NCI-H1694 (cell line): ENCODE results near the gene CERS5.

Experiments used
- DNase-seq: peaks from one replicate; lab custom pipeline; 2025; lab: John Stamatoyannopoulos, UW

Gene CERS5

DNA sequence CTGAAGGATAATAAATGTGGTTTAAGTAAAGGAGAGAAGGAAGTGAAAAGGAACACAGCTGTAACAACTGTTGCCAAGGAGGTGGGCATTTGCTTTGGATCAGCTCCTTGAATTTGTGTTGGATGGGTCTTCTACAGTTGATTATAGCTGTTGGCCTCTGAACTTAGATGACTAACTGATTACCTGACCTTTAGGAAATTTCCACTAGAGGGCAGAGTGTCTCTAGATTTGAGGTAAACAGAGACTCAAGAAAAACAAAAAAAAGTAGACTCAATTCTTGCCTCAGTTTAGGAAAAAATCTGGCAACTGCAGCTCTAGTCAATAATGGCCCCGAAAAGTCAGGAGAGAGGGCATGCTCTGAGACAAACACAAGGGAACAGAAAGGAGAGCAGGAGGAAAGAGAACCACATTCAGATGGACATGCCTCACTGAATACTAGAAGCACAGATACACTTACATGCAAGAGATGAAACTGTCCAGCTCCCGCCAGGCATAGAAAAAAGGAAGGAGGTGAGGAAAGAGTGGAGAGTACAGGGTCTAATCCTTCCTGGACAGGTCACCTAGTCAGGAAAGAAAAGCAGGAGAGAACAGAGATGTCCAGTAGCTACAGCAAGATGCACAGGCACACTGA is 34.5 kb downstream of the CERS5 start:
- no peak for DNase-seq

DNA sequence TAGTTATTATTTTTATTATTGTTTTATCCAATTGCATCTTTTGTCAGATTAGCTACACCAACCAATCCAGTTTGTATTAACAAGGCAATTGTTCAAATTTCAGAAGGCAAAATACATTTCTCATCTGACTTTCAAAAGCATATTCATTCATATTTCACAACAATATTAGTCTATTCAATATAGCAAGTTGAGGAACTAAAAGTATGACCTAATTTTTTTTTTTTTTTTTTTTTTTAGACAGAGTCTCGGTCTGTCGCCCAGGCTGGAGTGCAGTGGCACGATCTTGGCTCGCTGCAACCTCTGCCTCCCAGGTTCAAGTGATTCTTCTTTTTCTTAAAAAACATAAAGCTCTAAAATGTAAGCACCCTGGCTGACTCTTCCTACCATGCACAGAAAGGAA is 37.9 kb downstream of the CERS5 start:
- no peak for DNase-seq

DNA sequence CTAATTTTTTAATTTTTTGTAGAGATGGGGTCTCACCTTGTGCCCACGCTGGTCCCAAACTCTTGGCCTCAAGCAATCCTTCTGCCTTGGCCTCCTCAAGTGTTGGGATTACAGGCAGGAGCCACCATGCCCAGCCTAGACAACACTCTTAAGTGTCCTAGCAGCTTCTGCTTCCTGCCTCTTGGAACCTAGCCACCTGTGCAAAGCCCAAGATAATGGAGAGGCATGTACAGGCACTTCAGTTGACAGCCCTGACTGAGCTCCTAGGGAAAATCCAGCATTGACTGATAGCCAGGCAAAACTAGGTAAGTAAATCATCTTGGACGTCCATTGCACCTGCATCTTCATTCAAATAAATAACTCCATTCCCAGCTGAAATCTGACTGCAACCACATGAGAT is 39.6 kb downstream of the CERS5 start:
- no peak for DNase-seq

DNA sequence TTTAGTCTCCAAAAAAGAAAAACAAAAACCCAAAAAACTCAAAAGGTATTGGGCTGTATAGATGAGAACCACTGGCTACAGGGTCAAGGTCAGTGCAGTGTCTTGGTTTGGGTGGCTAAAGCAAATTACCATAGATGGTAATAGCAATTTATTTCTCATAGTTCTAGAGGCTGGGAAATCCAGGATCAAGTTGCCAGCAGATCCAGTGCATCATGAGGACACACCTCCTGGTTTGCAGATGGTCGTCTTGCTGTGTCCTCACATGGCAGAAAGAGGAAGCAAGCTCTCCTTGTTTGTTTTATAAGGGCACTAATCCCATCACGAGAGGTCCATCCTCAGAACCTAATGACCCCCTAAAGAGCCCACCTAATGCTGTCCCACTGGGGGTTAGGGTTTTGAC is 44.0 kb downstream of the CERS5 start:
- DNase-seq, result no peak

DNA sequence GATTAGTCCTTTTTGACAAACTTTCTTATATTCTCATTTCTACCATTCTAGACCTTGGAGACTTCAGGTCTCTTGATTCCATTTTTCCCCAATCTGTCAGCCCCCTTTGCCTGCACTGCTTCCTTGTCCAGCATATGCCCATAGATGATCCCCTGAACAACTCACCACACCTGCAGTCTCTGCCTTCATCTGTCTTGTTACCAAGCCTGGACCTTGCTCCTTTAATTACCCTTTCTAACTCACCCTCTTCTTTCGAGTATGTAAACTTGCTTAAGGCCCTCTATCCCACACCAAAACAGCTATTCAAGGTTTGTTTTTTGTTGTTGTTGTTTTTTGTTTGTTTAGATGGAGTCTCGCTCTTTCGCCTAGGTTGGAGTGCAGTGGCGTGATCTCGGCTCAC is 45.5 kb downstream of the CERS5 start:
- no peak for DNase-seq

DNA sequence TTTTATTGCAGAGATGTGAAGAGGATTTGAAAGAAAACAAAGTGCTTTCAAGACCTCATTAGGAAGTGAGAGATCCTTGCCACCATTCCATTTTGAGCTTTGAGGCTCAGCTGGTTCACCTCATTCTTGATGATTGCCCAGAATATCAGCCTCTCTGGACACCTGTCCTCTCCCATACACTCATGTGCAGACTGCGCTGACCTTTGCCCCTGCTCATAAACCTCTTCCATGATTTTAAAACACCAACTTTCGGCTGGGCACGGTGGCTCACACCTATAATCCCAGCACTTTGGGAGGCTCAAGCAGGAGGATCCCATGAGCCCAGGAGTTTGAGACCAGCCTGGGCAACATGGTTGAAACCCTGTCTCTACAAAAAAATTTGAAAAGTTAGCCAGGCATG is 46.2 kb downstream of the CERS5 start:
- no peak for DNase-seq

DNA sequence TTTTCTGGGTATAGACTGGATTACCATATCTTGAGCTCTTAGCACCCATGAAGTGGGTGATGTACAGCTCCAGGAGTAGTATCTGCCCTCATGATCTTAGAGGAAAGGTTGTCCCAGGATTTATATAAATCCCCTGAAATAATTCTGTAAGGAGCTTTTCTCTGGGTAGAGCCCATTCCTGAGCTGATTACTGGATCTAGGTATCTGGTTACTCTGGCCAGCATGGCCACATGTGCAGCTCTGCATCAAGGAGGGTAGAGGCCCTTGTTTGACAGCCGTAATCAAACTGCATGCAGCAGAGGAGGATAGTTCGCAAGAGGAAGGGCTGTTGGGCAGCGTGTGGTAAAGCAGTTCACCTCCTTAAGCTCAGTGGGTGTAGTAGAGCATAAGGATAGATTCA is 46.6 kb downstream of the CERS5 start:
- no peak for DNase-seq

DNA sequence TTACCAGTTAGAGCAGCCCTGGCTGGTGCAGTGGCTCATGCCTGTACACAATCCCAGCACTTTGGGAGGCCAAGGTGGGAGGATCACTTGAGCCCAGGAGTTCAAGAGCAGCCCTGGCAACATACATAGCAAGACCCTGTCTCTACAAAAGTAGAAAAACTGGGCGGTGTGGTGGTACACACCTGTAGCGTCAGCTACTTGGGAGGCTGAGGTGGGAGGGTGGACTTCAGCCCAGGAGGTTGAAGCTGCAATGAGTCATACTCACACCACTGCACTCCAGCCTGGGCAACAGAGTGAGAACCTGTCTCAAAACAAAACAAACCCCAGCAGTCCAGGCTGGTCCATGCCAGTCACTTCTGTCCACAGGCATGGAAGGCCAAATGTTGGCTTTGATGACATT is 47.8 kb downstream of the CERS5 start:
- no peak for DNase-seq

DNA sequence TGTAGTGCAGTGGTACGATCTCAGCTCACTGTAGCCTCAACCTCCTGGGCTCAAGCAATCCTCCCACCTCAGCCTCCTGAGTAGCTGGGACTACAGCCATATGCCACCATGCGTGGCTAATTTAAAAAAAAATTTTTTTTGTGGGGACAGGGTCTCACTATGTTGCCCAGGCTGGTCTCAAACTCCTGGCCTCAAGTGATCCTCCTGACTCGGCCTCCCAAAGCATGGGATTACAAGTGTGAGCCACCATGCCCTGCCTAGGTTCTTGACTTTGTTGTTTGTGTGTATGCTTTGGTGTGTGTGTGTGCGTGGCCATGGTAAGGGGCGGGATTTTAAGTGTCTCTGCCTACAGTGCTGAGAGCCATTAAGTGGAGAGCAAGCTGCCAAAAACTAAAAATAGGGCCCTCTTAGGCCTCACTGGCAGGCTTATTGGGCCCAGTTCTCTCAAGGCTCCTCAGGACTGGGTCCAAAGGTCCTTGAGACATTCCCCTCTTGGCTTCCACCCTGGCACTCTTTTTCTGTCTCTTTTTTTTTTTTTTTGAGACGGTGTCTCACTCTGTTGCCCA is 50.0 kb downstream of the CERS5 start:
- DNase-seq, result no peak

DNA sequence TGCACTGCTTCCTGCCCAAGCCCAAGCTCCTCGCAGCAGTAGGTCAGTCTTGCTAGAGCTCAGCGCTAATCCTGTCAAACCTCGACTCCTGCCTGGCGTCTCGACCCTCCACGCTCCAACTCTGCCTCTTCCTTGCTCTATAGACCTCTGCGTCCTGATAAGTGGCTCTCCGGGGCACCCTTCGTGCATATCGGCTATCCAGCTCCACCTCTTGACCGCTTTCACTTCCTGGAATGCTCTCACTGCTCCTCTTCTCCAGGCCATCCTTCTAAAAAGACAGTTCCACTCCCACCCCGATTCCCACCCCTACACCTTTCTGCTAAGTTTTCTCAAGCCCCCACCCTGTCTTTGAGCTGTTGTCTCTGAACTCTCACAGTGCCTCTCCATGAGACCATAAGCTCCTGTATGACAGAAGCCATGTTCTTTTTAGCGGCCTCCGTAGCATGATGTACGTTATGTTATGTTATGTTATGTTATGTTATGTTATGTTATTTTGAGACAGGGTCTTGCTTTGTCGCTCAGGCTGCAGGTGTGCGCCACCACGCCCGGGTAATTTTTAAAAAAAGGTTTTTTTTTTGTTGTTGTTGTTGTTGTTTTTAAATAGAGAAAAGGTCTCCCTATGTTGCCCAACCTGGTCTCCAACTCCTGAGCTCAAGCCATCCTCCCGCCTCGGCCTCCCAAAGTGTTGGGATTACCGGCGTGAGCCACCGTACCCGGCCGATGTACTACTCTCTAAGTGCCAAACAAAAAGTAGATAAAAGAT is 54.5 kb downstream of the CERS5 start:
- DNase-seq, result no peak

DNA sequence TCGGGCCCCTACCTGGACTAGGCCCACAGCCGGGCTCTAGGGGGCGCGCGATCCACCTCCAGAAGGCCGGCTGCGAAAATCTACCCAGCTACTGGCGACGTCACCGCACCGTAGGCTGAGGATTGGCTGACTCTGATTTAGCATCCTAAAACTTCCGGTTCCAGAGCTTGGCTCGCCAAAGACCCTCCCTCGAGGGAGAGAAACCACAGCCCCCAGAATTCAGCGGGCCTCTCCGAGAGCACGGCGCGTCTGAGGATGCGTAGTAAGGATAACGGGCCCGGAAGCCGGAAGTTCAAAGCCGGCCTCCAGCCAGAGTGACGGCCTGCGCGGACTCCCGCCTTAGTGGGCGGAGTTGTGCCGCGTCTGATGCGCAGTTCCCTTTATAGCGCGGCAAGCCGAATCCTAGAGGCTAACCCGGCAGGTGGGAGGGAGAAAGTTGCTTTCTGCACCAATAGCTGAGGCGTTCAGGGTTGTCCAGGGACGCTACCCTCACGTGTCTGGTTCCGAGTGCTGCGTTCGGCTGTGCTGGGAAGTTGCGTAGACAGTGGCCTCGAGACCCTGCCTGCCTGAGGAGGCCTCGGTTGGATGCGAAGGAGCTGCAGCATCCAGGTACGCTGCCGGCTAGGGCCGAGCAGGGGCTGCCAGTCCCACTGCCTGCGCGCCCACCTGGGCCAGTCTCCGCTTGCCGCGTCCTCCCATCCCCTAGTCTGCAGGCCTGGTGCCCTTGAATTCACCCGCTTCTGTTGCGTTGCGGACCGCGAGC is 55.3 kb downstream of the CERS5 start, which contains the start of gene COX14:
Gene COX14 (plus strand): TSS at position 544 of the 763 bp plus-strand sequence. CDS start 7,808 bp downstream, outside the sequence.
- peak; percentile 98 for DNase-seq

DNA sequence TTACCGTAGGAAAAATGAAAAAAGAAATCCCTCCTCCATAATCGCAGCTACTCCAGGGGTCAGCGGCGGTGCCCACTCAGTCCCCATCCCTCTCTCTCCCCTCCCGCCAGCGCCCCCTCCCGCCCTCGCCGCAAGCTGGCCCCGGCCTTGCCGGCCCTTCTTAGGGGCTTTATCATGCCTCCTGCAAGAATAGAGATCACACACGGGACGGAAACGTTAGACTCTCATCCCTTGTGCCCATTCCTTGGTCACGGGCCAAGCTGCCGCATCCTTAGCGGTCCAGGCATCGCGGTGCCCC is 55.8 kb downstream of the CERS5 start:
- no peak for DNase-seq

DNA sequence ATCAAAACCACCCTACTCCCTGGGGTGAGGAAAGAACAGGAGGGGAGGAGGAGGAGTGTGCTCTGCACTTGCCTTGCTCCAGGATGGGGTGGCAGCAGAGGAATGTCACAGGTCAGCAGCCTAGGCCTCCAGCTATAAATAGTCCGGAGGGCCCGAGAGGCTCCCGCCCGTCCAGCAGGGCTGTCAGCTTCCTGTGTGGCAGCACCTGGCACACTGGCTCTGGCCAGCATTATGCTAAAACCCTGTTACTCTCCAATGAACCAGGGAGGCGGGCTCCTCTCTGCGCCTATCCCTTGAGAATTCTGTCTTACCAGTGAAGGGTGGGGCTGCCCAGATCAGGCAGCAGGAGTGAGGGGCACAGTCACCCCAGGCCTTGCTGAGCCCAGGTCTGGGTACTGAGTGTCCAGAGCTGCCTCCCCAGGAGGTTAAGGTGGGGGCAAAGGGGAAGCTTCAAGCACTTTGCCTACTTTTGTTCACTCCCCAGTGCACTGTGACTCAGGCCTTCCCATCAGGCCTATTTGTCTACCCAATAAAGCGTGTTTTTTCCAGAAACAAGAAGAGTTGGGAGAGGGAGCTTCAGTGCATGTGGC is 56.3 kb downstream of the CERS5 start:
- no peak for DNase-seq

DNA sequence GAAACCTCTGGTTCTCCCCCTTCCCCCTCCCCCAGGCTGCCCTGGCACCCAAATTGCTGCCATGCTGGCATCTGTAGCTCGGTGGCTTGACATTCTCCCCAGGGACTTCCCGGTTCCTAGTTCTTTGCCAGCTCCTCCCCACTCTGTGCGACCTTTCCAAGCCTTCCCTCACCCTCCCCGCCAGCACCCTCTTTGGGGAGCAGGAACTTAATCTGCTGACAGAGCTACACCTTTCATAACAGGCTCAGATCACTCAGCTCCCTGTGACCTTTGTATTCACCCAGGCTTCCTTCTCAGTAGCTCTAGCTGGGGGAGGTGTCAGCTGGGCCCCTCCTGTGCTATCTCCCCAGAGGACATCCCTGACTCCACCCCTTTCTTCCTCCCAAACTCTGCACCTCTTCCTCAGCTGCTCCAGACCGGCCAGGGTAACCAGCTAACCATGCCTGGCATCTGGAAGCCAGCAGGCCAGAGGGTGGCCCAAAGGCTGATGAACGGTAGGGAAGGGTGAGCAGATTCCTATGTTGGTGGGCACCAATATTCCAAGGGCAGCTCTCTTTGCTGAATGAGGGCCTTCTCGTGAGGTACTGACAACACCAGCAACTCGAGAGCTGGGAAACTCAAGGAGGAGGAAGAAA is 56.9 kb downstream of the CERS5 start:
- no peak for DNase-seq

DNA sequence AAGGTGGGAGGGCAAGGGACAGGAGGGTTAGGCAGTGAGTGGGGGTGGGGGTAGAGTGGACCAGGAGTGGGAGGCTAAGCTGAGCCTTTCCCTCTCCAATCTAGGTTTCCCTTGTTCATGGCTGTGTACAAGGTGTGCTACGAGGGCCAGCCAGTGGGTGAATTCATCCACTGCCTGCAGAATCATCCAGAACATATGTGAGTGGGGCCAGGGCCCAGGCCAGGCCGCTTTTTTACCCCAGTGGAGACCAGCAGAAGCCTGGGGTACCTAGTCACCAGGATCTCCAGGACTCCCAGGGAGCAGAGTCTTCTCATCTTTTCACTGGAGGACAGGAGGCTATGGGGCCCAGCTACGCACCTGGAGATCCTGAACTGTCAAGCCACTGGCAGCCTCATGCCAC is 57.9 kb downstream of the CERS5 start:
- no peak for DNase-seq

DNA sequence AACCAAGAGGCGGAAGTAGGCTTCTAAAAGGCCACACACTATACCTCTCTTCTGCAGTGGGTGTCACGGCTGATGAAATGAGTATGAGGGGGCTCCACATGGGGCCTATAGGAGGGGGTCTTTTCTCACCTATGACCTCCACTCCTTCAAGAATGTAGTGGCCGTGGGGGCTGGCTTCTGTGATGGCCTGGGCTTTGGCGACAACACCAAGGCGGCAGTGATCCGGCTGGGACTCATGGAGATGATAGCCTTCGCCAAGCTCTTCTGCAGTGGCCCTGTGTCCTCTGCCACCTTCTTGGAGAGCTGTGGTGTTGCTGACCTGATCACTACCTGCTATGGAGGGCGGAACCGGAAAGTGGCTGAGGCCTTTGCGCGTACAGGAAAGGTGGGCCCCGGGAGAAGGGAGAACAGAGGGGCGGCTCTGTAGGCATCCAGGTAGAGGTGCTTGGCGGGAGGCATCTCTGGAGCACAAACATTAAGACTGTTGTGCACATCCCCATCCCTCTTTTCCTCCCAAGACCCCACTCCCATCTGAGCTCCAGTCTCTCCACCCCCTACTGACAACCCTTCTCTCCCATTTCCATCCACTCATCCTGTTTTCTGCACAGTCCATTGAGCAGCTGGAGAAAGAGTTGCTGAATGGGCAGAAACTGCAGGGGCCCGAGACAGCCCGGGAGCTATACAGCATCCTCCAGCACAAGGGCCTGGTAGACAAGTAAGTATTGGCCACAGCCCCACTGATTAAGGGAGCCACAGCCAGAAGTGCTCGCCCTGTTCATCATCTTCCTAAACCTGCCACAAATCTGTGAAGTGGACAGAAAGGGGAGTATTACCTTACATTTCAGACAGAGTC is 59.5 kb downstream of the CERS5 start:
- no peak for DNase-seq

DNA sequence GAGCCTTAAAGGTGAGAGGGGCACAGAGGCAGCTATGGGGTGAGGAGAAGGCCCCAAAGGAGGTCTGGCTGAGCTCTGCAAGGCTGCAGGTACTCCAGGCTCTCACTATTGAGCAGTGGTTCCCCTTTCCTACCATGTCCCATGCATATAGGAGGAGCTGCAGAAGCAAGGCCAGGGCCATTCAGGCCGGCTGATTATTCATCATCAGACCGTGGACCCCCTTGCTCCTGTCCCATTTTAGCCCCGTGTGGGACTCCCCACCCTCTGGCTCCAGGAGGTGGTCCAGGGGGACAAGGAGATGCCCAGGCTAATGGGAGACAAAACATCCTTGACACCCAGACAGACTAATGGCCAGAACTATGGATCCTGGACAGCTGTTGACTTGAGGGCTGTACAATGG is 60.3 kb downstream of the CERS5 start:
- DNase-seq, result no peak

DNA sequence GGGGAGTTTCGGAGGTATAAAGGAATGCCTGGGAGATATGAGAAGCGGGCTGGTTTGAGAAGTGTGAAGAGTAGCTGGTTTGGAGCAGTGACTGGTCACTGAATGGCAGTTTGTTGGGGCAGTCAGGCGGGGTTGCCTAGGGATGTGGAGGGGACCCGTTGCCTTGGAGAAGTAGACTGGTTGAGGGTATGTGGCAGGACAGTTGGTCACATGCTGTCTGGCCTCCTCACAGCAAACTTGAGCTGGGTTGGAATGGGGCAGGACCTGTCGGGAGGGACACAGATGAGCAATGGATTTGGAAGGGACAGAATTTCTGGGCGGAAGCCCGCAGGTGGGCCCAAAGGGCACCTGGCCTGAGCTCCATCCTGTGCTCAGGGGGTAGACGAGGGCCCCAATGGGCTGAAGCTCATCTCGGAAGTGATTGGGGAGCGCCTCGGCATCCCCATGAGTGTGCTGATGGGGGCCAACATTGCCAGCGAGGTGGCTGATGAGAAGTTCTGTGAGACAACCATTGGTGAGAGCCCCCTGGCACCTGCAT is 61.2 kb downstream of the CERS5 start:
- no peak for DNase-seq

DNA sequence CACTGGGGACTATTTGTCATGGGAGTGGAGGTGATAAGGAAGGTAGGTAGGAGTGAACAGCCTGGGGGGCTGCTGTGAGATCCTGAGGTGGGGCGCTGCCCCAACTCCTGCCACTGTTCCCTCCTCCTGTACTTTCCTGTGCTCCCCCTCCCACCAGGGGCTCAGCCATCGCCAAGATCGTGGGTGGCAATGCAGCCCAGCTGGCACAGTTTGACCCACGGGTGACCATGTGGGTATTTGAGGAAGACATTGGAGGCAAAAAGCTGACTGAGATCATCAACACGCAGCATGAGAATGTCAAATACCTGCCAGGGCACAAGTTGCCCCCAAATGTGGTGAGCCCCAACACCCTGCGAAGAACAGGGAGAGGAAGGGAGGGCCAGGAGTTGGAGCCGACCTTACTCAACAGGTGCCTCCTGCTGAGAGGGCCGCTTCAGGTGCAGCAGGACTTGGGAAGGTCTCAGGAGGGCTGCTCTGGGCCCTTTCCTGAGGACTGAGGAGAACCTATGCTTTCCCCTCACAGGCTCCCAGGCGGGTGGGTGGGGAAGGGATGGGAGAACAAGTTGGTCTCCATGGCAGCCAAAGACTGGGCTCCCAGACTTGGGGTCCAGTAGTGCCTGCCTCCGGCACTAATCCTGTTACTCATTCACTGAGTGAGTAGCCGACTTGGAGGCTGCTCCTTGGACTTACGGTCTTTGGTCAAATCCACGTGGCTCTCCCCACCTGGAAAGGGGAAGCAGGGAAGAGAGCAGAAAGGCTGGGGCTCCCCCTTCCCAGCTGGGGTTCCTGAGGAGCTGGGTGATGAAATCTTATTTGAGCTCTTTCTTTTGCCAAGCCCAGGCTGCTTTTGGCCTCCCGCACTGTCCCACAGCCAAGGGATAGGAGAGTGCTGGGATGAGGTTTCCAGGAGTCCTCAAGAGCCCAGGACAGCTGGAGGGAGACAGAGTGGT is 62.5 kb downstream of the CERS5 start:
- DNase-seq, result no peak
